Iris pigment epithelial cell (primary cell): ENCODE results near the gene FGFBP2.

Experiments used
- DNase-seq: peaks from one replicate; pipeline ENCODE4 v3.0.0-alpha.2; 2011; ENCODE audit warnings: low read depth

FGFBP2 gene

DNA sequence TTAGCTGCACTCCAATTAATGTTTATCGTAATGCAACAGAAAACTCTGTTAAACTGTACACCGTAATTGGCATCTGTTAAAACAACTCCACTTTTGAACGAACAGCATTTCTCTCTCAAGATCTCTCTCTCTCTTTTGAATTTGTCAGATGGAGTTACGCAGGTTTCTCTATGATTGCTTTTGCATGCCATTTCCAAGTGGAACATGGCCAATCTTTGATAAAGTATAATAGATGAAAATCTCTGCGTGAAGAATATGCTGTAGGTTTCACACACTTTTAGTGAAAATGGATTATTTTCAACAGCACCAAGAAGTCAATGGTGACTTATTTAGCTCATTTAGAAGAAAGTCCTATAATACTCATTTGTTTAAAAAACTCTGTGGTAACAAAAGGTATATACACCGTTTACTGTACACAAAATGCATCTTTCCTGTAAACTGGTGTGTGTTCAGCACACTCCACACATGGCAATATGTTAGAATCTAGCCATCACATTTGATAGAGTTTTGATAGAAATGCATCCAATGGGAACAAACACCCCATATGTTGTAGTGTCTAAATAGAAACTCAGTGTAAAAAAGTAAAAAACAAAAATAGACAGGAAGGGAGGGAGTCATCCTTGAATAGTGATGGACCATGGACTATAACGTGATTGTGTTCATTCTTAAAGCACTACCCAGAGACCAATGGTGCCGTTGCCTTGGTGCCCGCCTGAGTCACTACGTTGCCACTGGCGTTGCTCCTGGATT lies 5.8 kb upstream of the FGFBP2 start:
- DNase-seq: no peak

DNA sequence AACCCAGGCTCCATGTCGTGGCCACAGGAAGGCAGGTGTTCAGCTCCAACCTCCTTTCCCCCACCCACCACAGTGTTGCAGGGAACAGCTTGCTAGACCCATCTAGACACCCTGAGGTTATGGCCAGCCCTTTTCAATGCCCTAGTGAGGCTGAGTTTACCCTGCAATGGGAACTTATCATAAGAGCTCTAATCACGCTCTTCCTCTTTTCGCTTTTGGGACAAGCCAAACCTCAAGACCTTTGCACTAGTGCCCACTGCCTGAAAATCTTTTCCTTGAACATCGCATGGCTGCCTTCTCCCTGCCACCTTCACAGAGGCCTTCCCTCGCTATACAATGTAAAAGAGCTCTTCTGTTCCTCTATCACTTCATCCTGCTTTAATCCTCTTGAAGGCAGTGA lies 2.4 kb upstream of the FGFBP2 start:
- DNase-seq: no peak

DNA sequence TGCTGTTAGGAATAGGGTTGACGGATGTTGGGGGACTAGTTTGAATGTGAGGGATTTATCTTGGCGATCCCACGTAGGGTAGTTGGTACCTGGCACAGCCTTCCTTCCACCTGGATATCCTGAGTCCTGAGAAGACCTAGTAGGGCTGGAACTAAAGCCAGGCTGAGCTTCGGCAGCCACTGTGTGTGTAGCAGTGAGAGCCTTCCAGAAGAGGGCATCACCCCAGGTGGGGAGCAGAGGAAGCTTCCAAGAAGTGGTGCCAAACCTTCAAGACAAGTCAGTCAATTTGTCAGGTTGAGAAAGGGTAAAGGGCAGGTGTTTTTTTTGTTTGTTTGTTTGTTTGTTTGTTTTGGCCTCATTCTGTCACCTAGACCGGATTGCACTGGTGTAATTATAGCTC lies 1.2 kb upstream of the FGFBP2 start:
- no peak for DNase-seq

DNA sequence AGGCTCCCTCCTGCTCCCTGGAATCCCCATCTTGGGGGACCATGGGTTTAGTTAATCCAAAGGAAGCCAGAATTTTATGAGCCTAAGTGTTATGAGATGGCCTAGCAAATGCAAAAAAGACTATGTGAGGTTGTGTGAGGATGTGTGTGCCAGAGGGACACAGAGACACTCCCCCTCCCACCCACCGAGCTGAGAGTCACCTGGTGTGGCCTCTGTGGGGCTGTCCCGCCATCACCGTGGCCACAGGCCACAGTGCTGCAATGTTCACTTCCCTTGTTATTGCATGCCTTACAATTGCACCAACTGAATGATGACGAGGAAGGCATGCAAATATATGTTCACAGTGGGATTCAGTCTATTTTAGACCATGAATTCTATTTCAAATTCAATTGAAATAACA lies 601 bp upstream of the FGFBP2 start:
- DNase-seq: no peak

DNA sequence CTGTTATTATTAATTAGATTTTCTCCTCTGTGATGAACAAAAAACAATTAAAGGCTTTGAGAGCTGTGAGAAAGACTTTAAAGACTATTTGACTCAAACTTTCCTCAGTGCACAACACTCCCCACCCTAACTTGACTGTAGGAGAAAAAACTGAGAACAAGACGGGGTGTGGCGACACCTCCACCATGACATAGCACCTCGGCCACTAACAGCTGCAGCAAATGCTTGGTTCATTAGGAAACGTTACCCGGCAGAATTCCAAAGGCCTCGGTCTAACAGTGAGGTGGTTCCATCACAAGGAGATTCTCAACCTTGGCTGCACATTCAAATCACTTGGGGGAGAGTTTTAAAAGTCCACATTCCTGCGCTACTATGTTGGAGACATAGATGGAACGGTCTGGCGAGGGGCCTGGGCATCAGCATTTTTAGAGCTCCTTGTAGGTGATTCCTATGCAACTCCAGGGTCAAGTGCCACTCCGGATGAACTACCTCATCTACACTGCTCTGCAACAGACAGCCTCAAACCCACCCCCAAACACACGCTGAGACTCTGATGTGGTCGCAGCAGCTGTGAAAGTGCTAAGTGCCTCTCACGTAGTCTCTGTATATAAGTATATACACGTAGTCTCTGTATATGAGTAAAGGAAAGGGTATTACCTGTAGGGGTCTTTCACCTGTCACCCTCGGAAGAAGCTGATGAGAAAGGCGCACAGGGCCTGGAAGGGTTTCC lies 1.0 kb downstream of the FGFBP2 start:
- DNase-seq: no peak

DNA sequence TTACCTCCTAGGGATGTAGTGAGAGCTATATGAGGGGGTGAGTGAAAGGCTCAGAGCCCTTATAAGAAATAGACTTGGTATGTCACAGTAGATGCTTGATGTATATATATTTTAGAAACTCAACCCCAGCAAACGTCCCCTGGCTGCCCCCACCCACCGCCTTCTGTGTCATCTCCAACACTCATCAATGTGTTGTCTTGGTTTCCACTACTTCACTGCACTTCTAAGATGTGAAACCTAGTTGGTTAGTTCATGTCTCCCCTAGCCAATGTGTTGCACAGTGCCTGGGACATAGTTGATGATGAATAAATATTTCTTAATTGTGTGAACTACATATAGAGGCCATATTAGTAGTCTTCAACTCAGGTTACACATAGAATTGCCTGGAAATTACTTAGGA lies 4.4 kb downstream of the FGFBP2 start:
- no peak for DNase-seq

DNA sequence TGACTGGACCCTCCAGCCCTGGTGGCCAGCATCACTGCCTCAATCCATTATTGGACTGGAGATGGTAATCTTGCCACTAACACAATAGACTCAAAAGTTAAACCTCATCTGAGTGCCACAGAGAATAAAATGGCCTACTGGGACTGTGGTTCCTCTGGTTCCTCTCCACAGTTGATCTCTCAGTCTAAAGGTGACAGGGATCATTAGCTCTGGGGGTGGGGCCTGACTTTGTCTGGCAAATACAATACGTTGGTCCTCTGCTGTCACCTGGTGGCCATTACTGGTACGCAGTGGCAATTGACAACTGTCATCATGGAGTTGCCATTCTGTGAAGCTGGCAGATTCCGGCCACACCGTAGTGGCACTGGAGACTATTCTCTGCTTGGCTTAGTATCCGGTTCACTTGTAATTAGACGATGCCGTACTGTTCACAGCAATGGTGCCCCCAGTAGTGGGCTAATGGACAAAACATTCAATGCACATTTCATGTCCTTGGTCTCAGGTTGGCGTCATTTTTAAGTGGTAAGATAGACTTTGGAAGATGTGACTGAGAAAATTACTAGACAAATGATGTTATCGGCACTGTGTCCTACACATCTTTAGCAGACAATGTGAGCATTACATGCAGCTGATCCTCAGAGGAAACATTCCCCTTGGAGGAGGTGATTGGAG lies 6.7 kb downstream of the FGFBP2 start:
- peak; percentile 52 for DNase-seq

DNA sequence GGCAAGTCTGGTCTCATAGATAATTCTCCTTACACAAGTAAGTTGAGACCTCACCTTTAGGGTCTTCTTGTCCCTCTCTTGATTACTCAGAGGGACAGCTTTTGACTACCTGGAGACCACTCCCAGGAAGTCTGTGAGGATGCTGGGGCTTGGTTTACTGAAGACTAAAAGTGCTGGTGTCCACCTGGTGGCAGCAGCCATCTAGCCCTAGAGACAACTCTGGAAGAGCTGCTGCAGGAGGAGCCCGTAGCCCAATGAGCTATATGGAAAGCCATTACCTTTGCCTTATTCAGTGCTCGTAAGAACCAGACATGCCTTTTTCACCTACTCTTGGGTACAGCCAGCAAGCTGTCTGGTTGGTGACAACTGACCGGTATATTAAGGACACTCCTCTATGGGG lies 7.3 kb downstream of the FGFBP2 start:
- DNase-seq: peak; percentile 36

DNA sequence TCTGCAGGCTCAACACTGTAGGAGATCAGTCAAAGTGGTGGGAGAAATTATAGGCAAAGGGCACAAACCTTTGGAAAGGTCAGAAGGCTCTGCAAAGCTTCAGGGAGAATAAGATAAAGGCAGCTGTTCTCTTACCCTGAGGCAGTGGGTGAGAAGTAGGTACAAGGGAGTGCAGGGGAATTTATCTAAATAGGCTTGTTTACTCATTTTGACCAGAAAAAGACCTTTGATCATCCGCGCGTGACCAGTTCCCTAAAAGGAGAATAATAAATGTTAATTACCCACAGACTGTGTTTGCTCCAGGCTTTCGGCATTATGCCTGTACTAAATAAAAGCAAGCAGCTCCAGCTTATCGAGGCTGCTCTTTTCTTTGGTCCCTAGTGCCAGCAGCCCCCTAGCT lies 9.3 kb downstream of the FGFBP2 start:
- DNase-seq: no peak

DNA sequence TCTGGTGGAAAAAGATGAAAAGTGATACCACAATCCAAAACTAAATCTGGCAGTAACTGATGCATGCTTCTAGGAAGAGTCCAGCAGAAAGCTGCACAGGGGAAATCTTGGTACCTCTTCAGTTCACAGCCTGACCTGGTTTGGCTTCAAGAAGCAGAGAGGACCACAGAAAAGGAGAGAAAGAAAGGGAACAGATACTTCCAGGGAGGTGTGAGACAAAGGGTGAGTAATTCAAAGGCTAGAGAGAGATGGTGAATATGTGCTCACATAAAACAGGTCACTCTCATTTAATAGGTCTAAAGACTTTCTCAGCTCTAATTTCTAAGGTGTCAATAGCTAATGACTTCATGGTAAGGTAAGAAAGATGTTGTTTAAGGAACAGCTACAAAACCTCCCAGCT lies 11.2 kb downstream of the FGFBP2 start:
- DNase-seq: no peak

DNA sequence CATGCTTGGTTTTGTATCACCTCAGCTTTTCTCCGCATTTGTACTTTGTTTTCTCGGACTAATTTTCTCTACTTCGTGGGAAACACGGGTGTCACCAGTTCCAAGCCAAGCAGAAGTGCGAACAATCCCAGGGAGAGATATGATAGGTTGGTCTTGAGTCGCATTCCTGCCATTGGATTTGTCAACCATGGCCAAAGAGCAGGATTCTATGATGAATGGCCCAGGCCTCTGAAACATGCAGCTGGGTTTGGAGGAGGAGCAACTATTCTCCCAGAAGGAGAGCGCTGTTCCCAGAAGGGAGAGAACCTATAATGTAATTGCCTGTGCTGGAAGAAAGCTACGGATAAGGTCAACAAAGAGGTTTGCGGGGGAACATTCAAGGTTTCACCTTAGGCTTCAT lies 14.1 kb downstream of the FGFBP2 start:
- DNase-seq: no peak

DNA sequence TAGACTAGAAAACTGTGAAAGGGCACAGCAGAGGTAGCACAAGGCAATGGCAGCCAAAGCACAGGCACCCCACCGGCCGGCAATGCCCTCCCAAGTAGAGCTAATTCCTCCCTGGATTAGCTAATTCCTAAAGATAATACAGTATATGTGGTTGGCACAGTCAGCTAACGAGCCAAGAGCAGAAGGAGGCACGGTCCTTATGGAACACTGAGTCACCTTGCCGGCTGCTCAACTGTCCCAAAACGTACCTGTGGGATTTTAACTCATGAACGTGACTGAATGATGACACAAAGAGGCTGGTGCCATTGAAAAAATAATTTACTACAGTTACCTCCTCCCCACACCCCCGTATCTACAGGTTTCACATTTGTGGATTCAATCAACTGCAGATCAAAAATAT lies 15.3 kb downstream of the FGFBP2 start:
- DNase-seq: no peak

DNA sequence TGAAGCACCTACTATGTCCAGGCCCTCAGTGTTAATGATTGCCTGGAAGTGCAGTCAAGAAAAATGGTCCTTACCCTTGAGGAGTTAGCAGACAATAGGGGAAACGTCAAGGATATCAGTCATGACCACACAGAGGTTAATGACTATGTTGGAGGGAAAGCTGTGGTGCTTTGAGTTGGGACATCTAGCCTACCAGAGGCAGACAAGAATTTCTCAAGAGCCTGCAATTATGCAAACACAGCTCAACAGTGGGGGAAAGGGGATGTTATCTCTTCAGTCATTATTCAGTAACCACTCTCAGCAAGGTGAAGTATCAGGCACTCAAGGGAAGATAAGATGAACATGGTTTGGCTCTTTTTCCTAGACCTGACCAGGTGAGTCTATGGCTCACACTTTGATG lies 17.5 kb downstream of the FGFBP2 start:
- DNase-seq: peak; percentile 15

DNA sequence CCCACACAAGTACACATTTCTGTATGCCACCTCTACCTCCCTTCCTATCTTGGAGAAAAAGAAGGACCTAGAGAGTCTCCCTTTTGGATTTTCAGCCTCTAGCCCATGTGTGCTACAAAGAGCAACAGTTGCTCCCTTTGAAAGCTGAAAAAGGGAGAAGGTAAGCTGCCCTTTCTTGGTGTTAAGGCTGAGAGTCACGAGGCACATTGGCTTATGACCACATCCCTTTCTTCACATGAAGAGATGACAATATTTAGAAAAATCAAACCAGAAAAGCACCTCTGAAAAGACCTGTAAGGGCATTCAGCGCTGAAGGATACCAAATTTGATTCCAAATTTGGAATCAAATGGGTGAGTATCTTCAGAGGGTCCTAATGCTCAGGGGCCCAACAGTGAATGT lies 18.1 kb downstream of the FGFBP2 start:
- DNase-seq: no peak

DNA sequence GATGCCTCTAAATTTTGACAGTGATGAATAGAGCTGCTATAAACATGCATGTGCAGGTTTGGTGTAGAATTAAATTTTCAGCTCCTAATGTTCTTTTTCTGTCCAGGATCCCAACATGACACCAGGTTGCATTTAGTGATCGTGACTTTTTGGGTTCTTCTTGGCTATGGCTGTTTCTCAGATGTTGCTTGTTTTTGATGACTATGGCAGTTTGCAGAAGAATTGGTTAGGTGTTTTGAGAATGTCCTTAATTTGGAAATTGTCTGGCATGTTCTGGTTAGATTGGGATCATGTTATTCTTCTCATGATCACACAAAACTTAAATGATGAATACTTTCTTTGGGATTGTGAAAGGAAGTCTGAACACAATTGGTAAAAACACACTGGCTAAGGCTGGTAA lies 20.7 kb downstream of the FGFBP2 start:
- no peak for DNase-seq

DNA sequence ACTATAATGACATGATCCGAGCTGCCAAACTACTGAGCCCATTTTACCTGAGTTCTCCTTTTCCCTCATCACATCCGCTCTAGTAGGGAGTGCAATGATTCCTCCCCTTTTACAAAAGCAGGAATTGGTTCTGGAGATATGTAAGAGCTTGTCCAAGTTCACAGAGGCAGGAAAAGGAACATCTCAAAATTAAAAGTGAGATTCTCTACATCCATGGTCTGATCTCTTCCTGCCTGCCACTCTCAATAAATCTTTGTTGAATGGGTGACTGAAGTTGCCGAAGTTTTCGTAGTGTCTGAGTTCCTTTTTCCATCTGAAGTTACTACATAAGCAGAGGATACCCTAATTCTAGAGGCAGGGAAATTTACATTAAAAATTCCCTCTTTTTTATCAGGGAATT lies 24.3 kb downstream of the FGFBP2 start, which contains the start of gene FGFBP1:
Gene FGFBP1, minus strand, starts transcription at position 101 of the 400 bp plus-strand sequence. CDS start 2,108 bp downstream, outside the sequence.
- DNase-seq: no peak

DNA sequence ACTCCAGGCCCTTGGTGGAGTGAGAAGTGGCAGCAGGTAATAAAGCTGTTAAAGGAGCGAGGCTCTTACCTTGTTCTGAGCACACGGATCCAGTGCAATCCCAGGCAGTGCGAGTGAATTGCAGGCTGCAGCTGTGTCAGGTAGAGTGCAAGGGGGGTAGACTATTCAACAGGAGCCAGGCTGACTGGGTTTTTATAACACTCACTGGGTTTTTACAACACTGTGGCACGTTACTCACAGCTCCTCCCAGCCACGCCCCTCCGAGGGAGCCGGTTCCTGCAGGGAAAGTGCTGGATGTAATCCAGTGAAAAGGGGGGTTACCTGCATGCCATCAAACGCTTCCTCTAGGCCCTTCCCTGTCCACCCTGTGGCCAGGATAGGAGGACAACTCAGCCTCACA lies 24.8 kb downstream of the FGFBP2 start:
- DNase-seq: no peak

DNA sequence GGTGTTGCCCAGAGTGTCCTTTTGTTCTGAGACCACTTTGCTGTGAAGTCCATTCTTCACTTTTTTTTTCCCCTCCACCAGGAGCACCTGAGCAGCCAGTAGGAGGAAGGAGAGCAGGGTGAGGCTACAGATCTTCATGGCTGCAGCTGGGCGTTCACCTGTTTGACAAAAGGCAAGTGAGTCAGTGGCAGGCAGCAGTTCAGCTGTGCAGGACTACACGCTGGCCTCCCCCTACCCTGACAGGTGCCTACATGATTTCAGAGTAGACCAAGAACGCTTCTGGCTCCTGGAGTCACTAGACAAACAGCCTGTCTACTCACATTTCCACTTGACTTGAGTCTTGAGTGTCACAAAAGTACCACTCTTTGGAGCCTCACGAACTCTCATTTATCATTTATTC lies 26.5 kb downstream of the FGFBP2 start:
- DNase-seq: no peak

DNA sequence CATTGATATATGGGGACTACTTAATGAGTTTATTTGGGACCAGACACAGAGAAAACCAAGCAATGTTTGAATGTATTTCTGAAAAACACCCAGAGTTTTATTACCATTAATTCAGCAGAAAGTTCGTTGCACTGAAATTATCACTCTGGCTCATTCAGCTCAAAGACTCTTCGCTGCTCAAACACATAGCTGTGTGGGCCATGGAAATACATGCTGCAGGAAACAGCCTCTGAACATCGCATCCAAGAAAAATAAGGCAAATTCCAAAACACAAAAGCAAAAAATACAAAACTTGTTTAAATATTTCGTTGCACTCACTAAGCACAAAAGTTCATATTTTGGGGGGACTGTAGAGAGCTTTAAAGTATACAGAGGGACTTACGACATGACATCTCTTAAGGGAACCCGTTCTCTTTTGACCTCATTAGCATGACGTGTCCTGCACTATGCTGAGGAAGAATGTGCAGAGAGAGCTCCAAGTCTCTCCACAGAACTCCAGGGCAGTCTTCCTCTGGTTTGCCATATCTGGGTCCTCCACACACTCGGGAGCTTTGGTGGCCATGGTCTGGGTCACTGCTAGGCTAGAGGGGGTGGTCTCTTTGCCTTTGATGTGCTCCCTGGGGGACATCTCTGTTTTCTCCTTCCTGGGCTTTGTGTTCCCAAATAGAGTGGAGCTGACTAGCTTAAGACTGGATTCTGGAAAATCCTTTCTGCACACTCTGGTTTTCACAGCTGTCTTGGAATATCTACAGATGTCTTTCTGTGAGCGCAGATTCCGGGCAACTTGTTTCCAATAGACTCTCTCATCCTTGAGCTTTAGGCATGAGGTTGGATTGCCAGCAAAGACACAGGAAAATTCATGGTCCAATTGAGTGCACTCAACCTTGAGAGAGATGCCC lies 27.2 kb downstream of the FGFBP2 start:
- peak; percentile 62 for DNase-seq

DNA sequence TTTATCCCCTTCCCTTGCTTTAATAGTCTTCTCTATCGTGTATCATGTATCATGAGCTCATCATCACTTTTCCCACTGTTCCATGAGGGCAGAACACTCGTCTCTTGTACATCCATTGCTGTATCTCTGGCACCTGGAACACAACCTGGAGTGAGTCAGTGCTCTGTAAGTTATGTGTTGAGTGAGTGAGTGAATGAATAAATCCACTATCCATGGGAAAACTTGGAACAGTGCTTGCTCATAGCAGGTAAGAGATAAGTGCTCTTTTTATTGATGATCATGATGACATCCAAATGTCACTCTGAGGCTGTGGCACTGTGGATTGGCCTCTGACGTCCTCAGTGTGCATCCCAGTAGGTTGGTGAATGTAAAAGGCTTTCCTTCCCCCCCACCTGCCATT lies 28.7 kb downstream of the FGFBP2 start:
- no peak for DNase-seq

DNA sequence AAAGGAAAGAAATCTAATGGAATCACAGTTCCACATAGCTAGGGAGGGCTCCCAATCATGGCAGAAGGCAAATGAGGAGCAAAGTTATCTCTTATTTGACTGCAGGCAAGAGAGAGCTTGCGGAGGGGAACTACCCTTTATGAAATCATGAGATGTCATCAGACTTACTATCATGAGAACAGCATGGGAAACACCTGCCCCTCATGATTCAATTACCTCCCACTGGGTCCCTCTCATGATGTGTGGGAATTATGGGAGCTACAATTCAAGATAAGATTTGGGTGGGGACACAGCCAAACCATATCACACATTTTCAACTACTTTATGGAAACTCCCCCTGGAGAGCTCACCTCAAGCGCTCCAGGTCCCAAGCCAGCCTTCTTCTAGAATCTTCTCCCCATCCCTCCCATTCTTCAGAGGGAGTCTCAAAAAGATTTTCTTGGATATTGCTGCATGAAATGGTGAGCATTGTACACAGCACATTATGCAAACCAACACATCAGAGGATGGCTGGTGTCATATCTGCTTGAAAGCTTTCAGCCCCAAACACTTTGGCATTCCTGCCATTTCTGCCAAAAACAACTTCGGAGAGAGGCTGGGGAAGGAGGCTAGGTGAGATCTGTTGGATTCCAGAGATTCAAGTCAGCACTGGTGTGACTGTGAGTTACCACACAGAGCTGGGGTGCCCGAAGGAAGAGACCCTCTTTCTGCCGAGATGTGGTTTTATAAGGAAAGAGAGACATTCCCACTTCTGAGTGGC lies 31.3 kb downstream of the FGFBP2 start:
- no peak for DNase-seq
